HG03342 (cell line): Measurements from ENCODE around the gene SMYD4.

Experiments used
- ATAC-seq: cut with Tn5 transposase; IDR thresholded peaks from one replicate; pipeline ENCODE4 v1.9.1; 2021; ENCODE audit warnings: mild to moderate bottlenecking, moderate library complexity; ENCODE audit not compliant: unreplicated experiment

Gene SMYD4

GRCh38 chr17:1733759-1734158 is 95.9 kb downstream of the SMYD4 start:
- no peak for ATAC-seq

GRCh38 chr17:1732833-1733321 is 96.8 kb downstream of the SMYD4 start:
- ATAC-seq, result no peak

GRCh38 chr17:1732241-1732832 is 97.4 kb downstream of the SMYD4 start:
- no peak for ATAC-seq

DNA sequence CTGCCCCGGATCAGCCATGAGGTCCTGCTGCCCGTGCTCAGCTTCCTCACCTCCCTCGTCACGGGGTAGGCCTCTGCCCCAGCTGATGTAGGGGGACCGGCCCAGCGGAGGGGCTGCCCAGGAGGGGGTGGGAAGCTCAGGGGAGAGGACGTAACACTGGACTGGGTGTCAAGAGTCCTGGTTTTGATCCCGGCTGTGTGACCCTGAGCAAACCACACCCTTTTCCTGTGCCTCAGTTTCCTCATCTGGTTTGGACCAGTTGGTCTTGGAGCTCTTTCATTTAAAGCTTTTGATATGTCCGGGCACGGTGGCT is 98.6 kb downstream of the SMYD4 start:
- no peak for ATAC-seq

DNA sequence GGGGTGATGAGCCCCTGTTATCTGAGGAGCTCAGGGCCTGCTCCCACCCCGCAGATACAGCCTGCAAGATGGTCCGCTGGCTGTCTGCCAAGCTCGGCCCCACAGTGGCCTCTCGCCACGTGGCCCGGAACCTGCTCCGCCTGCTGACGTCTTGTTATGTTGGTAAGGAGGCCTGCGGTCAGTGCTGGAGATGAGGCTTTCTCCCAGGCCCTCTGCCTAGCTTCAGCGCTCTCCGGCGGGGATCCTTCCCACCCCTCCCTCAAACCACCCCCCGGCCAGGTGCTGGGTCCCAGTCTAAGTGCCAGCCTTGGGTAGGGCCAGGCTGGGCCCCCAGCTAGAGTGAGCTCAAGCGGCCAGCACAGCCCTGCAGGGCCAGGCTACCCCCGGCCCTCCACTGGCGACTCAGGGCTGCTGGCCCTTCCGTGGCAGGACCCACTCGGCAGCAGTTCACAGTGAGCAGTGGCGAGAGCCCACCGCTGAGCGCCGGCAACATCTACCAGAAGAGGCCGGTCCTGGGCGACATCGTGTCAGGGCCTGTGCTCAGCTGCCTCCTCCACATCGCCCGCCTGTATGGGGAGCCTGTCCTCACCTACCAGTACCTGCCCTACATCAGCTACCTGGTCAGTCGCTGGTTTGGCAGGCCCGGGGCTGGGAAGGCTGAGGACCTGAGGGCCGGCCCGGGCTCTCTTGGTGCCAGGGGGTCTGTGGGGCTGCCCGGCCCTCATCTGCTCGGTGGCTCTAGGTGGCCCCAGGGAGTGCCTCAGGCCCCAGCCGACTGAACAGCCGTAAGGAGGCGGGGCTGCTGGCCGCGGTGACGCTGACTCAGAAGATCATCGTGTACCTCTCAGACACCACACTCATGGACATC is 99.1 kb downstream of the SMYD4 start:
- no peak for ATAC-seq

DNA sequence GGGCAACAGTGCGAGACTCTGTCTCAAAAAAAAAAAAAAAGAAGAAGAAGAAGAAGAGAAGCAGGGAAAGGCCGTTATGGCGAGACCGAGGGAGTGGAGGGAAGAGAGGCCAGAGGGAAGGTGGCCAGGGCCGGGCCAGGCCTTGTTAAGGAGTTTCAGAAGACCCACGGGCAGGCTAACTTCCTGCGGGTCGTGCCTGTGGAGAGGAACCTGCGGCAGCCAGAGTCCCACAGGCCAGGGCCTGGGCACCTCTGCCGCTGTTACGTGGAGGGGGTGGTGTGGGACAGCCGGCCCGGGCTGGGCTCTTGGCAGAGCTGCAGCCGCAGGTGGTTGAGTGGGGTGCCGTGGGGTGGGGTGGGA is 99.8 kb downstream of the SMYD4 start:
- no peak for ATAC-seq
